ENCODE results near the gene MTHFS. TPM values are rescaled to one million over a fixed set of nuclear protein-coding genes. Genes with fewer than 3 reads are reported as not detected.
A peak's percentile ranks its signal among the peaks of the same experiment; 100 is the strongest.
"Not testable (repeated sequence)": the region's sequence is repeated elsewhere in the genome, so short reads cannot be mapped to it uniquely, and the experiment has no call there.

Gene MTHFS
- total and polyA plus RNA-seq, 8 donors, result 5.7 to 101 (median 48.1) TPM; not detected in 2

- no peak overlapping the region for H3K27ac ChIP-seq
- H3K36me3 ChIP-seq, result no peaks in the 10 kb centered on the region
- WGBS, 5 donors, result 33 to 63% (median 49%) methylated on average over 5 of the region's 5 CpGs
- intact Hi-C loops (cut with DNase I; ENCODE audit: low total_unique reads), result no loop called here
- DNase-seq, result no peak
- no peak for TF ChIP-seq POLR2A (IDR thresholded peaks at IDR 0.05)
- peaks cover 0 to 7% (median 0%) of the 10 kb centered on the region in 4 donors for H3K4me1 ChIP-seq
- H3K27me3 ChIP-seq, result peaks cover 0 to 7% (median 0%) of the 10 kb centered on the region in 3 donors
- no peaks in the 10 kb centered on the region for H3K9me3 ChIP-seq
- H3K4me3 ChIP-seq, result no peak overlapping the region
Measured at GRCh38 chr15:79932447-79932846, 35.6 kb upstream of the MTHFS start.

GRCh38 chr15:79930516-79930915 is 33.7 kb upstream of the MTHFS start:
- DNase-seq, result no peak
- TF ChIP-seq POLR2AphosphoS5 (IDR thresholded peaks at IDR 0.05) (no peak), CTCF (IDR thresholded peaks at IDR 0.05) (no peak), POLR2A (IDR thresholded peaks at IDR 0.05) (no peak), EP300 (IDR thresholded peaks at IDR 0.05) (no peak)
- no peaks in the 10 kb centered on the region for H3K36me3 ChIP-seq
- intact Hi-C loops (cut with DNase I; ENCODE audit: low total_unique reads), result no loop called here
- no peaks in the 10 kb centered on the region for H3K9me3 ChIP-seq
- H3K27ac ChIP-seq, result no peak overlapping the region
- peaks cover 0 to 7% (median 0%) of the 10 kb centered on the region in 4 donors for H3K4me1 ChIP-seq
- no peaks in the 10 kb centered on the region for H3K27me3 ChIP-seq
- H3K4me3 ChIP-seq, result no peak overlapping the region
- 83 to 92% (median 89%) methylated on average over 5 of the region's 5 CpGs for WGBS, 5 donors

GRCh38 chr15:79929412-79929811 is 32.6 kb upstream of the MTHFS start:
- peaks cover 0 to 9% (median 2%) of the 10 kb centered on the region in 4 donors for H3K4me1 ChIP-seq
- no peaks in the 10 kb centered on the region for H3K9me3 ChIP-seq
- intact Hi-C loops (cut with DNase I; ENCODE audit: low total_unique reads), result no loop called here
- no peak for DNase-seq
- WGBS, 5 donors, result 86 to 91% (median 87%) methylated on average over 2 of the region's 2 CpGs
- no peaks in the 10 kb centered on the region for H3K36me3 ChIP-seq
- no peaks in the 10 kb centered on the region for H3K27me3 ChIP-seq
- H3K27ac ChIP-seq, result no peak overlapping the region
- H3K4me3 ChIP-seq, result no peak overlapping the region
- TF ChIP-seq POLR2AphosphoS5 (IDR thresholded peaks at IDR 0.05), result no peak
- no peak for TF ChIP-seq CTCF (IDR thresholded peaks at IDR 0.05)
- no peak for TF ChIP-seq EP300 (IDR thresholded peaks at IDR 0.05)
- no peak for TF ChIP-seq POLR2A (IDR thresholded peaks at IDR 0.05)

GRCh38 chr15:79926116-79926515 is 29.3 kb upstream of the MTHFS start:
- H3K9me3 ChIP-seq; H3K36me3 ChIP-seq; intact Hi-C loops (cut with DNase I; ENCODE audit: low total_unique reads); H3K27me3 ChIP-seq; H3K4me3 ChIP-seq; DNase-seq; H3K27ac ChIP-seq: not testable (repeated sequence)
- WGBS, 5 donors, result 96 to 99% (median 98%) methylated on average over 18 to 36 of the region's 36 CpGs
- peaks cover 7 to 23% (median 15%) of the 10 kb centered on the region in 4 donors for H3K4me1 ChIP-seq

GRCh38 chr15:79924379-79924778 is 27.6 kb upstream of the MTHFS start:
- 86 to 91% (median 89%) methylated on average over 24 of the region's 24 CpGs for WGBS, 5 donors
- H3K9me3 ChIP-seq, result peaks cover 16 to 26% (median 21%) of the 10 kb centered on the region in 4 donors
- peak overlapping the region; percentile 68 to 88 (median 77) for H3K4me3 ChIP-seq
- H3K4me1 ChIP-seq, result peaks cover 7 to 23% (median 15%) of the 10 kb centered on the region in 4 donors
- DNase-seq, result no peak
- H3K27me3 ChIP-seq, result no peaks in the 10 kb centered on the region
- H3K27ac ChIP-seq, result peak overlapping the region; percentile 85 to 98 (median 96)
- peaks cover 6 to 24% (median 21%) of the 10 kb centered on the region in 4 donors for H3K36me3 ChIP-seq
- intact Hi-C loops (cut with DNase I; ENCODE audit: low total_unique reads), result no loop called here
- TF ChIP-seq CTCF (IDR thresholded peaks at IDR 0.05) (no peak), POLR2A (IDR thresholded peaks at IDR 0.05) (no peak), EP300 (IDR thresholded peaks at IDR 0.05) (no peak), POLR2AphosphoS5 (IDR thresholded peaks at IDR 0.05) (no peak)
